GM12878 (cell line): ENCODE results near the gene GNAZ. TPM values are rescaled to one million over a fixed set of nuclear protein-coding genes. Genes with fewer than 3 reads are reported as not detected.
A peak's percentile ranks its signal among the peaks of the same experiment; 100 is the strongest.

Source experiments
- ATF2 ChIP-seq: IDR thresholded peaks from 2 replicates; pipeline ENCODE4 v1.6.1; 2012; ENCODE audit warnings: low read length, inconsistent platforms
- BACH1 ChIP-seq: fragments of 450-650 bp; IDR thresholded peaks from 2 replicates; pipeline ENCODE4 v1.6.1; 2017; ENCODE audit warnings: mild to moderate bottlenecking, borderline replicate concordance
- E2F4 ChIP-seq: IDR thresholded peaks from 2 replicates; pipeline ENCODE4 v1.6.1; 2012; ENCODE audit warnings: low read depth, low read length, improper control_type of control experiment
- E4F1 ChIP-seq: fragments of 450-650 bp; IDR thresholded peaks from 2 replicates; pipeline ENCODE4 v1.6.1; 2018; ENCODE audit warnings: borderline replicate concordance, mild to moderate bottlenecking; ENCODE audit not compliant: partially characterized antibody
- HDAC2 ChIP-seq: fragments of 200-600 bp; sonication (generic); IDR thresholded peaks from 2 replicates; pipeline ENCODE4 v1.6.1; 2017
- NFXL1 ChIP-seq: fragments of 450-650 bp; IDR thresholded peaks from 2 replicates; pipeline ENCODE4 v1.6.1; 2017; ENCODE audit warnings: antibody characterized with exemption, mild to moderate bottlenecking, borderline replicate concordance
- NFYB ChIP-seq: IDR thresholded peaks from 2 replicates; pipeline ENCODE4 v1.6.1; 2011; ENCODE audit warnings: low read depth, mild to moderate bottlenecking, low read length, improper control_type of control experiment, moderate library complexity; ENCODE audit not compliant: insufficient read depth
- PAX8 ChIP-seq: fragments of 450-650 bp; IDR thresholded peaks from 2 replicates; pipeline ENCODE4 v1.6.1; 2017; ENCODE audit warnings: mild to moderate bottlenecking, moderate library complexity
- PBX3 ChIP-seq: IDR thresholded peaks from 2 replicates; pipeline ENCODE4 v1.6.1; 2011; ENCODE audit warnings: mild to moderate bottlenecking, low read depth, low read length, moderate library complexity; ENCODE audit not compliant: insufficient replicate concordance
- POLR2AphosphoS2 ChIP-seq: IDR thresholded peaks from 2 replicates; pipeline ENCODE4 v1.6.1; 2011; ENCODE audit warnings: low read depth, mild to moderate bottlenecking, low read length, improper control_type of control experiment, moderate library complexity
- PRDM15 ChIP-seq: fragments of 450-650 bp; formaldehyde crosslinking; IDR thresholded peaks from 2 replicates; pipeline ENCODE4 v1.4.0; 2020; ENCODE audit warnings: mild to moderate bottlenecking, moderate library complexity
- RELB ChIP-seq: fragments of 450-650 bp; IDR thresholded peaks from 2 replicates; pipeline ENCODE4 v1.6.1; 2017; ENCODE audit warnings: low read depth, mild to moderate bottlenecking, moderate library complexity
- SMAD5 ChIP-seq: IDR thresholded peaks from 2 replicates; pipeline ENCODE4 v1.6.1; 2016; ENCODE audit warnings: antibody characterized with exemption, low read depth
- SPI1 ChIP-seq: IDR thresholded peaks from 2 replicates; pipeline ENCODE4 v1.6.1; 2011; ENCODE audit warnings: low read depth, mild to moderate bottlenecking, low read length, moderate library complexity, borderline replicate concordance; ENCODE audit not compliant: insufficient read depth
- STAT3 ChIP-seq: IDR thresholded peaks from 2 replicates; pipeline ENCODE4 v1.6.1; 2011; ENCODE audit warnings: low read depth, low read length, improper control_type of control experiment
- SUZ12 ChIP-seq: fragments of 200-600 bp; sonication (generic); IDR thresholded peaks from one replicate; pipeline ENCODE4 v1.6.1; 2018; ENCODE audit warnings: antibody characterized with exemption, mild to moderate bottlenecking; ENCODE audit not compliant: unreplicated experiment
- YY1 ChIP-seq: IDR thresholded peaks from 2 replicates; pipeline ENCODE4 v1.6.1; 2011; ENCODE audit warnings: low read depth, mild to moderate bottlenecking, low read length
- polyA plus RNA-seq, 11 experiments: library from polyadenylated mRNA; depleted of rRNA in 4 of 11; unstranded in 6 of 11; stranded (reverse) in 5 of 11; fragments of >200 nt; fragmentation: Nextera tagmentation in 4 of 11; fragmentation: Illumina TruSeq in 1 of 11; extraction: Ambion mirVana in 4 of 11; extraction: Trizol in 1 of 11; gene quantifications; 1 replicate in 1 of 11; 2 replicates in 10 of 11; pipeline versions ENCODE4 v1.2.1 to v1.2.3, GENCODE V29; 2011 to 2016; ENCODE audit warnings: inconsistent platforms in 2 of 11, missing spikeins in 2 of 11, low read depth in 1 of 11
- total RNA-seq, 4 experiments: library from RNA; depleted of rRNA in 3 of 4; stranded (reverse); fragments of >200 nt in 3 of 4; fragmentation: Illumina TruSeq in 1 of 4; extraction: Trizol in 1 of 4; gene quantifications; 2 replicates each; pipeline versions ENCODE4 v1.2.1 to v1.2.3, GENCODE V29; 2013 to 2021

GNAZ gene
- total and polyA plus RNA-seq, 10 of the 15 experiments (the other 5 are each of a cell fraction or from before 2014, with no cell fraction given) = 0.09 to 1.0 (median 0.44) TPM; not detected in 1

- TF ChIP-seq PBX3 (no peak), PRDM15 (CRISPR knock-in tag) (no peak), RELB (peak; percentile 81; the same call in 1 of the 2 replicates), SPI1 (no peak), POLR2AphosphoS2 (no peak), PAX8 (no peak), NFYB (no peak), NFXL1 (no peak), E2F4 (no peak), STAT3 (no peak), SMAD5 (no peak), E4F1 (no peak), HDAC2 (no peak), SUZ12 (no peak), YY1 (peak; percentile 94), ATF2 (peak; percentile 54; the same call in 1 of the 2 replicates), BACH1 (no peak)
Measured at GRCh38 chr22:23054531-23055257, 15.6 kb upstream of the GNAZ start (continued).
